Ishikawa (cell line): Measurements from ENCODE around the gene ENOX1.

Experiments
- CEBPB ChIP-seq: IDR thresholded peaks from 2 replicates; pipeline ENCODE4 v1.6.1; 2012
- CREB1 ChIP-seq: IDR thresholded peaks from 2 replicates; pipeline ENCODE4 v1.6.1; 2012; ENCODE audit warnings: low read depth
- EGR1 ChIP-seq: IDR thresholded peaks from 2 replicates; pipeline ENCODE4 v1.6.1; 2012
- EP300 ChIP-seq: IDR thresholded peaks from 2 replicates; pipeline ENCODE4 v1.6.1; 2012; ENCODE audit warnings: borderline replicate concordance
- FOXM1 ChIP-seq: IDR thresholded peaks from 2 replicates; pipeline ENCODE4 v1.6.1; 2012; ENCODE audit warnings: low read depth, borderline replicate concordance
- MAX ChIP-seq: IDR thresholded peaks from 2 replicates; pipeline ENCODE4 v1.6.1; 2012
- NFIC ChIP-seq: IDR thresholded peaks from 2 replicates; pipeline ENCODE4 v1.6.1; 2012
- RAD21 ChIP-seq: IDR thresholded peaks from 2 replicates; pipeline ENCODE4 v1.6.1; 2012; ENCODE audit warnings: low read depth
- REST ChIP-seq: IDR thresholded peaks from 2 replicates; pipeline ENCODE4 v1.6.1; 2012; ENCODE audit warnings: low read depth, mild to moderate bottlenecking
- TAF1 ChIP-seq: IDR thresholded peaks from 2 replicates; pipeline ENCODE4 v1.6.1; 2012; ENCODE audit warnings: low read depth, mild to moderate bottlenecking
- TCF12 ChIP-seq: IDR thresholded peaks from 2 replicates; pipeline ENCODE4 v1.6.1; 2012; ENCODE audit warnings: low read depth
- TEAD4 ChIP-seq: IDR thresholded peaks from 2 replicates; pipeline ENCODE4 v1.6.1; 2012
- YY1 ChIP-seq: IDR thresholded peaks from 2 replicates; pipeline ENCODE4 v1.6.1; 2012; ENCODE audit warnings: low read depth
- ZBTB7A ChIP-seq: IDR thresholded peaks from 2 replicates; pipeline ENCODE4 v1.6.1; 2012; ENCODE audit warnings: low read depth
- TF ChIP-seq, protein P1 (sequence below): IDR thresholded peaks from 2 replicates; pipeline ENCODE4 v1.6.1; 2012

The ENOX1 gene

GRCh38 chr13:43802511-43802910 is 15.7 kb upstream of the ENOX1 start:
- TF ChIP-seq, protein P1, sequence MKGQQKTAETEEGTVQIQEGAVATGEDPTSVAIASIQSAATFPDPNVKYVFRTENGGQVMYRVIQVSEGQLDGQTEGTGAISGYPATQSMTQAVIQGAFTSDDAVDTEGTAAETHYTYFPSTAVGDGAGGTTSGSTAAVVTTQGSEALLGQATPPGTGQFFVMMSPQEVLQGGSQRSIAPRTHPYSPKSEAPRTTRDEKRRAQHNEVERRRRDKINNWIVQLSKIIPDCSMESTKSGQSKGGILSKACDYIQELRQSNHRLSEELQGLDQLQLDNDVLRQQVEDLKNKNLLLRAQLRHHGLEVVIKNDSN, result no peak

- TF ChIP-seq NFIC (no peak), YY1 (no peak), MAX (no peak), TEAD4 (no peak)
Observed at GRCh38 chr13:43800828-43801227, 14.1 kb upstream of the ENOX1 start.

GRCh38 chr13:43799191-43799590 is 12.4 kb upstream of the ENOX1 start:
- TF ChIP-seq FOXM1, result no peak
- no peak for TF ChIP-seq NFIC
- no peak for TF ChIP-seq TEAD4
- no peak for TF ChIP-seq EP300
- no peak for TF ChIP-seq MAX
- TF ChIP-seq, protein P1, result no peak
- TF ChIP-seq ZBTB7A, result no peak
- TF ChIP-seq CREB1, result no peak
- no peak for TF ChIP-seq EGR1
- TF ChIP-seq TCF12, result no peak
- TF ChIP-seq TAF1, result no peak
- no peak for TF ChIP-seq YY1
- no peak for TF ChIP-seq CEBPB
- TF ChIP-seq REST, result no peak
- TF ChIP-seq RAD21, result no peak

GRCh38 chr13:43797869-43798268 is 11.1 kb upstream of the ENOX1 start:
- TF ChIP-seq TEAD4 (no peak), MAX (no peak), CEBPB (no peak), REST (no peak), TCF12 (no peak), EGR1 (no peak), FOXM1 (no peak), RAD21 (no peak)

GRCh38 chr13:43797159-43797558 is 10.4 kb upstream of the ENOX1 start:
- TF ChIP-seq RAD21, result no peak
- TF ChIP-seq FOXM1, result no peak
- no peak for TF ChIP-seq NFIC
- no peak for TF ChIP-seq EGR1
- no peak for TF ChIP-seq YY1
- TF ChIP-seq TEAD4, result no peak
- TF ChIP-seq MAX, result no peak
- TF ChIP-seq TCF12, result no peak
- TF ChIP-seq REST, result no peak
- TF ChIP-seq, protein P1, result no peak
- no peak for TF ChIP-seq TAF1
- TF ChIP-seq CREB1, result no peak
- TF ChIP-seq EP300, result no peak
